HG03342 (cell line): ENCODE measurements around the gene FAM186B.
"Not testable (repeated sequence)": the region's sequence is repeated elsewhere in the genome, so short reads cannot be mapped to it uniquely, and the experiment has no call there.

Experiments used
- ATAC-seq: cut with Tn5 transposase; IDR thresholded peaks from one replicate; pipeline ENCODE4 v1.9.1; 2021; ENCODE audit warnings: mild to moderate bottlenecking, moderate library complexity; ENCODE audit not compliant: unreplicated experiment

Gene FAM186B

DNA sequence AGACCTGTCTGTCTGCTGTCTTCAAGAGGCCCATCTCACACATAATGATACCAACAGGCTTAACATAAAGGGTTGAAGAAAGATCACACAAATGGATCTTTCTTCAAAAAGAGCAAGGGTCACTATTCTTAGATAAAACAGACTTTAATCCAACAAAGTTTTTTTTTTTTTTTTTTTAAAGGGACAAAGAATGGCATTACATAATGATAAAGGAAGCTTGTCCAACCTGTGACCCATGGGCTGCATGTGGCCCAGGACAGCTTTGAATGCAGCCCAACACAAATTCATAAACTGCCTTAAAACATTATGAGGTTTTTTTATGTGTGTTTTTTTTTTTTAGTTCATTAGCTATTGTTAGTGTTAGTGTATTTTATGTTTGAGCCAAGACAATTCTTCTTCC is 6.8 kb upstream of the FAM186B start:
- ATAC-seq = no peak

DNA sequence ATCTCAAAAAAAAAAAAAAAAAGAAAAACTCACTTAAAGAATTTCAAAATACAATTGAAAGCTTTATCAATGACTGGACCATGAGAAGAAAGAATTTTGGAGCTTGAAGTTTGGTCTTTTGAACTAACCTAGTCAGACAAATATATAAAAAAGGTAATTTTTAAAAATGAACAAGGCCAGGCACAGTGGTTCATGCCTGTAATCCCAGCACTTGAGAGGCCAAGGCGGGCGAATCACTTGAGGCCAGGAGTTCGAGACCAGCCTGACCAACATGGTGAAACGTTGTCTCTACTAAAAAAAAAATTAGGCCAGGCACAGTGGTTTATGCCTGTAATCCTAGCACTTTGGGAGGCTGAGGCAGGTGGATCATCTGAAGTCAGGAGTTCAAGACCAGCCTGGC is 5.3 kb upstream of the FAM186B start:
- ATAC-seq = not testable (repeated sequence)

DNA sequence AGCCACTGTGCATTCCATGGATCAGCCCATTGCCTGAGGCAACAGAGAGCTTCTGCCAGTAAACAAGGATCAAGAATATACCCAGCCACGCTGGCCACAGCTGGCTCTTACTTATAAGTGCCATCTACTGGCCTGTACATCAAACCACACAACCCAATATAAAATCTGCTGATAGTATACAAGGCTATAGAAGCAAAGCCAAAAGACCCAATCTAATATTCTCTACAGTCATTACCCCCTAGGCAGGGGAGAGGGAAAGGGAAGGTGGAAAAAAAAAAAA is 4.4 kb upstream of the FAM186B start:
- ATAC-seq = no peak

- no peak for ATAC-seq
Measured at GRCh38 chr12:49609059-49609874, 3.8 kb upstream of the FAM186B start.

GRCh38 chr12:49604856-49605255 is 583 bp downstream of the FAM186B start:
- ATAC-seq = no peak

- no peak for ATAC-seq
Measured at GRCh38 chr12:49603721-49604120, 1.7 kb downstream of the FAM186B start.

DNA sequence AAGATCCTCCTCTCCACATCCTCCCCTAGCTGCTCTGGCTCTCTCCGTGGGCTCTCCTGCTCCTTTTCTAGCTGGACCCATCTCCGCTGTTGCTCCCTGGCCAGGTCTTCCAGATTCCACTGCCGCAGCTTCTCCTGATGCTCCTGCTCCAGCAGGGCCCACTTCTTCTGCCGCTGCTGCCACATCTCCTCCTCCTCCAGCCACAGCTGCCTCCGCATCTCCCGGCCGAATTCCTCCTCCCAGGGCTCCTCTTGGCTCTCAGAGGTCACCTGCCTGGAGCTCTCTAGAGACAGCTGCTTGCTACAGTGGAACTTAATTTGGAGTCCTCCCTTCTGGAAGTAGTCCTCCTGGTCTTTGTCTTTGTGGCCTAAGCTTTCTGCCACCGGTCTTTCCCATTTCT is 5.5 kb downstream of the FAM186B start:
- no peak for ATAC-seq

DNA sequence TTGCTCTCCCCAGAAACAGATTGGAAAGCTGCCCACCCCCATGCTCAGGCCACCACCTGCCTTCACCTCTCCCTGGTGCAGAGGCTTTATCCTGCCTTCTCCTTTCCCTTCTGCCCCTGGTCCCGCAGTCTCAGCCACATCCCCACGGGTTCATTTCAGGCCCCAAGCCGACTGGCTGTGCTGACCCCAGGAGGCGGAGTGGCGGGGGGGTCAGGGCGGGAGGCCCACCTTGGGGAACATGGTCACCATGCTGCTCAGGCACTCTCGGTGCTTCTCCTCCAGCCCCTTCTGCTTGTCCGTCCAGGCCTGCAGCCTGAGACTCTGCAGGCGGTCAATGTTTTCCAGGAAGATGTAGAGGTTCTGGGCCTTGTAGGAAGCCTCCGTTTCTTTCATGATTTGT is 6.9 kb downstream of the FAM186B start:
- ATAC-seq = no peak

DNA sequence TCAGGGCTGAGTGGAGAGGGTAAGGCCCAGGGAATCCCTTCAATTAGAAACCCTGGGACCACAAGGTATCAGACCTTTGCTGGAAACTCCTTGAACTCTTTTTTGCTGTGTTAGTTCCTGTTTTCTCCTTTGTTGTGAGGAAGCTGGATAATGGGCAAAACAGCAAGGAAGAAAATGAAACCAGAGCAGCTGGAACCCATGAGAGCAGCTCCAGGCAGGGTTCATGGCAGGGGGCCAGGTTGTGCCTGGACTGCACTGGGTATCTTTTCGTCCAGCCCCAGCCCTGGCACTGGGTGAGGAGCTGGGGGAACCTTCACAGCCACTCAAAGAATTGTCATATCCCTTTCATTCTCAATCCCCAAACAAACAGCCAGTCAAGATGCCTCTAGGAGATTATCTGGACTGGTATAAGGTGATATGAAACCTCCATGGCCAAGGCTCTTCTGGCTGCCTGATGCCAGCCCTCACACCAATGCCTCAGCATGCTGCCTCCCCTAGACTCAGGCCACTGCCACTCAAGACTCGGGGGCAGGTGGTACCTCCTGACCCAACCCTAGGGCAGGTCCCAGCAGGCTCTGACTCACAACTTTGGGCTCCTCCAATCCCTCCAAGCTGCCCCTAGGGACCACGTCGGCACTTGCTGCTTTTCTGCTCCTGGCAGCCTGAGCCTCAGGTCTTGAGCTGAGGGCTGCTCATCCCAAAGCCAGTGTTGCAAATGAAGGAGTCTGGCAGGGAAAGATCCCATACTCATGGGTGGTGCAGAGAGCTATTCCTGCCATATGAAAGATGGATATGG is 16.5 kb downstream of the FAM186B start:
- ATAC-seq = no peak

DNA sequence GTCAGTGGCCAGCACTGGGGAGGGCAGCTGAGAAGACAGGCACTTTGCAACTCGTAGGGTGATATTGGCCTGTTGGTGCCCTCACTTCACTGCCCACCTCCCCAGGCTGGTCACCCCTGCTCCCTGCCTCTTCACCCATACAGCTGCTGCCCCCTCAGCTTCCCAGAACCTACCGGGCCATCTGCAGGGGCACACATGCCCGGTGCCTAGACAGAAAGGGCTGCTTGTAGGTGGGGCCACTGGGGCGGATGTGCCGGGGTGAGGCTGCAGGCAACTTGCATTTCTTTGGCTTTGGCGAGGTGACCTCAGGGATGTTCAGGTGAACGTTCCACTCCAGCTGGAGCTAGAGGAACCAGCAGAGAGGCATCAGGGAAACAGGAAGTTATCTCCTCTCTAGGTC is 17.2 kb downstream of the FAM186B start:
- ATAC-seq = no peak

GRCh38 chr12:49587174-49587908 is 18.1 kb downstream of the FAM186B start:
- no peak for ATAC-seq

GRCh38 chr12:49585477-49586459 is 19.7 kb downstream of the FAM186B start:
- ATAC-seq = no peak

DNA sequence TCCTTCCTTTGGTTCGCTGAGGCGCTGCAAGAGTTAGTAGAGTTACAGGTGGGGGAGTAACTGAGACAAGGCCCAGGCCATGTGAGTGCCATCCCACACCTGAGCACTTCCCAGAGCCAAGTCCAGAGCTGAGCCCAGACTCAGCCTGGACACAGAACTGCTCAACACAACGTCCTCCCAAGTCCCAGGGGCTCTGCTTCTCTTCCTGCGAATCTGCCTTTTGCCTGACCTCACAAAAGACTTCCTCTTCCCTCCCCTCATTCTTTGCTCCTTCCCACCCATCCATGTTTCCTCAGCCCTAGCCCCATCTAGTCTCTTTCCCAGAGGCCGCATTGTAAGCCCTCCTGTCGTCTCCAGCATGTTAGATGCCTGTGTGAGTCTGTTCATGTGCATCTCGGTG is 20.8 kb downstream of the FAM186B start:
- no peak for ATAC-seq

DNA sequence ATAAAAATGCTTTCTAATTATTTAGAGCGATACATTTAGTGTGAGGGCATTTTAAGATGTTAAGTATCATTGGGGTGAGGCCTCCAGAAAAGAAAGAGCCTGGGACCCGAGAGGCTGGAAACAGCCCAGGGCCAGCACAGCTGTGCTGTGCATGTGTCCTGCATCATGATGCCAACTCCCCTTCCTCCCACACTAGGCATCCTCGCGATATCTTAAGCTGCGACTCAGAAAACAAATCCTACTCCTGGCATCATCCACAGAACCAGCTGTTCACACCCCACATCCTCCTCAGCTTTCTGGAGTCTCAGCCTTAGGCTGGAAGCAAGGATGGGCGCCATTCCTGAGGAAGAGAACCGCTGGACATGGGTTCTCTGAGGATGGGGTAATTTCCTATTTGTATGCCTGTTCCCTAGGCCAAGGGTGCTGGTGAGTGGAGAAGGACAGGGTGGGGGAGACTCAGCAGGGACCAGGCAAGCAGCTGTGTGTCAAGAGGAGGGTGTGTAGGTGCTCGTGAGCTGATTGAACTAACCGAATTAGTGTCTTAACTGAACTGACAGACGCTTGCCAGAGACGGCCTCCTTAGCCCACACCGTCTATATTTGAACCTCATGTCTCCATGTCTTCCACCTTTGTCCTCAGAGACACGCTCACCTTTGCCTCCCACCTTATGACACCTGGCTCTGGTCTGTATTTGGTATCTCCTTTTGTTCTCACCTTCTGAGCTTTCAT is 21.9 kb downstream of the FAM186B start:
- no peak for ATAC-seq

GRCh38 chr12:49582850-49583249 is 22.6 kb downstream of the FAM186B start:
- no peak for ATAC-seq

GRCh38 chr12:49582201-49582600 is 23.2 kb downstream of the FAM186B start:
- no peak for ATAC-seq

DNA sequence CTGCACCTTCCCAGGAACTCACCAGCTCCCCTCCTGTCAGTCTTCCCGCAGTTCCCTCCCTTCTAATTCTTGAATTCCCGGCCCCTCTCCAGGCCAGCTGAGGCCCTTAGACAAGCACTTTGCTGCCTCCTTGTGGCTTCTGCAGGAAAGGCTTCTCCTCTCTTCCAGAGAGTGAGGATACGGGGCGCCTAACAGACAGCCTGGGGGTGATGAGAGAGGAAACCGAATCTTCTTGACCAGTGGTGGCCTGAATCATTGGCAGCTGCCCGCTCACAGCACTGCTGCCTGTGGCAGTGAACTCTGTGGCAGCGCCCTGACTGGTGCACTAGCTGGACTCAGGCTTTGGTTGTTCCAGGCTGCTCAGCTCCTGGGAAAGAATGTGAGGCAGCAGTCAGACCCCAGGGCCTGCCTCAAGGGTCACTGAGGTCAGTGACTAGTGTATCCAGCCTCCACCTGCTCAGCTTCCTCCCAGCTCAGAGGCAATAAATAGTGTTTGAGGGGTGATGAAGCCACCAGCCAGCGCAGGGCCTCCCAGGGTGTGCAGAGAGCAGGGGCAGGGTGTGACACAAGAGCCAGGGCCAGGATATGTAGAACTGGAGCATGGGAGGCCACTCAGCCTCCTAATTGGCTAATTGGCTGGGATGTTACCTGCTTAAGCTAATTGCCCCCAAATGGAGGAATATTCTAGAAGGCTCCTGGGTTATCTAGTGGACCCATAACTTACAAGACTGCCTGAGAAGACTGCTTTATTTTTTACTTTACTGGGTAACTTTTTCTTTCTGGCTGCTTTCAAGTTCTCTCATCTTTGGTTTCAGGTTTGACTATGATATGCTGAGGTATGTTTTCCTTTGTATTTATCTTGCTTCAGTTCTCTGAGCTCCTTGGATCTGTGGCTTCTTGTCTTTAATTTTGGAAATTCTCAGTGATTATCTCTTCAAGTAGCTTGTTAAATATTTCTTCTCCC is 24.6 kb downstream of the FAM186B start:
- ATAC-seq = peak; percentile 57

DNA sequence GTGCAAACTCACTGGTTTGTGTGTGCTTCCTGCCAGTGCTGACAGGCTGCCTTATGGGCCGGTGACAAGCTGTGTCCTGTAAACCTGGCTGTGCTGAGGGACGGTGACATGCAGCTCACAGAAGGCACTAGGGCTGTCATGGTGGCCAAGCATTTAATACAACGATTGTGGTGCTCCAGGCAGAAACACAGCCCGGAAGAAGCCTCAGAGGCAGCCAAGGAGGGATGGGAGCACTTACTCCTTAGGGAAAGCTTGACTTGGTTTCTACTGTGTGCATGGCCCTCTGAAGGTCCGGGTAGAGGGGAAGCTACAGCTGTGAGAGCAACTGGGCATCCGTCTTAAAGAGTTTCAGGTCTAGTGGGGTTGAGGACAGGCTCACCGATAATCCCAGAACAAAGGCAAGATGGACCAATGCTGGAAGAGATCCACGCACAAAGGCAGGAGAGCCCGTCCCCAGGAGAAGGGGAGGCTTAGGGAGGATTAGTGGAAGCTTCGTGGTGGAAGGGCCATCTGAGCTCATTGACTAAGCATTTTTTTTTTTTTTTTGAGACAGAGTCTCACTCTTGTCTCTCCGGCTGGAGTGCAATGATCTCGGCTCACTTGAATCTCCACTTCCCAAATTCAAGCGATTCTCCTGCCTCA is 26.8 kb downstream of the FAM186B start:
- no peak for ATAC-seq
